Activated CD4-positive, alpha-beta T cell treated with anti-CD3 and anti-CD28 coated beads for 24 hours (primary cell): ENCODE data around the gene STAT2.
"Not testable (repeated sequence)": the region's sequence is repeated elsewhere in the genome, so short reads cannot be mapped to it uniquely, and the experiment has no call there.

Experiments used
- DNase-seq, 2 donors: peaks; one replicate each; pipeline ENCODE4 v3.0.0-alpha.2; 2020; ENCODE audit warnings: low read depth in 2 of 2

STAT2 gene

GRCh38 chr12:56330936-56331490, 28.9 kb downstream of the STAT2 start:
- no peak for DNase-seq

- DNase-seq: no peak
These were observed 33.4 kb downstream of the STAT2 start for GRCh38 chr12:56326533-56326932.

- DNase-seq: no peak
These were observed 33.8 kb downstream of the STAT2 start for GRCh38 chr12:56326126-56326525.

- DNase-seq: no peak
These were observed 35.7 kb downstream of the STAT2 start for GRCh38 chr12:56324206-56324605.

- not testable (repeated sequence) for DNase-seq
These were observed 38.3 kb downstream of the STAT2 start for GRCh38 chr12:56321610-56322009.

- no peak for DNase-seq
These were observed 38.9 kb downstream of the STAT2 start for GRCh38 chr12:56321027-56321426.

GRCh38 chr12:56317675-56318074, 42.2 kb downstream of the STAT2 start:
- no peak for DNase-seq

GRCh38 chr12:56315622-56316473, 44.1 kb downstream of the STAT2 start, which contains the start of gene CNPY2:
Gene CNPY2 (minus strand): TSS chr12:56315988. CDS start chr12:56315217, 771 bp downstream.
- DNase-seq: peak; percentile 81 to 90

- DNase-seq: no peak
These were observed 44.7 kb downstream of the STAT2 start for GRCh38 chr12:56315249-56315621.

GRCh38 chr12:56311003-56311402, 48.9 kb downstream of the STAT2 start:
- DNase-seq: no peak

- DNase-seq: no peak
These were observed 51.2 kb downstream of the STAT2 start for GRCh38 chr12:56308714-56309113.

- DNase-seq: no peak
These were observed 52.5 kb downstream of the STAT2 start for GRCh38 chr12:56307221-56307965.

GRCh38 chr12:56304872-56305590, 54.9 kb downstream of the STAT2 start:
- DNase-seq: no peak

GRCh38 chr12:56304276-56304675, 55.6 kb downstream of the STAT2 start:
- no peak for DNase-seq

- DNase-seq: no peak
These were observed 59.1 kb downstream of the STAT2 start for GRCh38 chr12:56300644-56301464.

- DNase-seq: peak; percentile 97 to 99
These were observed 59.9 kb downstream of the STAT2 start, which contains the start of gene CS for GRCh38 chr12:56299853-56300643. Gene CS (minus strand): TSS chr12:56300330. CDS start chr12:56300201, 129 bp downstream.

- DNase-seq: no peak
These were observed 60.5 kb downstream of the STAT2 start for GRCh38 chr12:56299308-56299852.

GRCh38 chr12:56298828-56299227, 61.1 kb downstream of the STAT2 start:
- no peak for DNase-seq

- no peak for DNase-seq
These were observed 62.5 kb downstream of the STAT2 start for GRCh38 chr12:56297400-56297799.

- DNase-seq: no peak
These were observed 63.6 kb downstream of the STAT2 start for GRCh38 chr12:56296295-56296694.
